Right atrium auricular region (tissue), 2 donors: ENCODE measurements around the gene FNDC3A. TPM values are rescaled to one million over a fixed set of nuclear protein-coding genes. Genes with fewer than 3 reads are reported as not detected.

ENCODE experiments used
- DNase-seq: peaks from one replicate; pipeline ENCODE4 v3.0.0-alpha.2; 2019; ENCODE audit warnings: low spot score
- H3K27ac ChIP-seq, 2 donors: fragments of 200-600 bp; sonication (generic); 1 replicate in 1 of 2; 2 replicates in 1 of 2; pipeline ENCODE4 v1.5.1; 2016 to 2019
- H3K27me3 ChIP-seq, 2 donors: fragments of 200-600 bp; sonication (generic); one replicate each; pipeline versions ENCODE4 v1.5.1 to v1.6.0; 2017 to 2019
- H3K36me3 ChIP-seq: fragments of 200-600 bp; sonication (generic); one replicate; pipeline ENCODE4 v1.5.1; 2016
- H3K4me1 ChIP-seq, 2 donors: fragments of 200-600 bp; sonication (generic); one replicate each; pipeline versions ENCODE4 v1.5.1 to v1.6.0; 2017 to 2019
- H3K4me3 ChIP-seq, 2 donors: fragments of 200-600 bp; sonication (generic); 1 replicate in 1 of 2; 2 replicates in 1 of 2; pipeline ENCODE4 v1.5.1; 2017 to 2019; ENCODE audit warnings: mild to moderate bottlenecking in 1 of 2, moderate library complexity in 1 of 2
- H3K9me3 ChIP-seq, 2 donors: fragments of 200-600 bp; sonication (generic); one replicate each; pipeline ENCODE4 v1.5.1; 2019
- CTCF ChIP-seq, 2 donors: fragments of 200-600 bp; sonication (generic); IDR thresholded peaks; one replicate each; pipeline ENCODE4 v1.5.1; 2019; ENCODE audit warnings: antibody characterized with exemption in 2 of 2
- total RNA-seq, 2 donors: library from RNA; depleted of rRNA; stranded (reverse); fragments of >200 nt; gene quantifications; one replicate each; pipeline ENCODE4 v1.1.0, GENCODE V29; 2016

The FNDC3A gene
- total RNA-seq, 2 donors from 2014 or later = 22.7 to 29.4 TPM

DNA sequence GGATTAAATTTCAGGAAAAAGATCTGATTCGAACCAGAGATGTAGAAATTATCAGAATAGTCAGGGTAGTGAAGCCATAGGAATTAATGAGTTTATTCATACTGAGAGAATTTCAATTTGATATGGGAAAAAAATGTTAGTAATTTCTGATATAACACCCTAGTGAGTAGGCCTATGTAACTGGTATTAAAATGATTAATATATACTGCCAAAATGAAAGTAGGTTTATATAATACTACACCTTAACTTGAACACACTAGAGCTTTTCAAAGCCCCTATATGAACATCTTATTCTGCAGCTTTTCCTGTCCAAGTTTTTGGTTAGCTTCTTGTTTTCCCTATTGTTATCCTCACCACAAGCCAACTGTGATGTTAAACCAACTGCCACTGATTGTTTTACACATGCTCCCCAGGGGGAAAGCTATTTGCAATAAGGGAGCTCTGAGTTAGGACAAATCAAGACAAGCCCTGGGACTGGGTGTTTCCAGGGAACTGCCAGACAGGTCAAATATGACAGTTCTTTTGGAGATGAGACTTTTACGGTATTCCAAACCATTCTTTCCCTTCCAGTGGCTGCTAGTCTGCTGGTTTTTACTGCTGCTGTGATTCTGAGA, 45.3 kb downstream of the FNDC3A start:
- Histone ChIP-seq H3K4me1 (no peaks in the 10 kb centered on the region), H3K9me3 (peaks cover 0 to 24% of the 10 kb centered on the region in 2 donors), H3K4me3 (no peak overlapping the region), H3K36me3 (no peaks in the 10 kb centered on the region), H3K27me3 (no peaks in the 10 kb centered on the region), H3K27ac (no peak overlapping the region)
- DNase-seq = no peak
- no peak for TF ChIP-seq CTCF (IDR thresholded peaks at IDR 0.05)

GRCh38 chr13:49021953-49022352, 46.2 kb downstream of the FNDC3A start:
- Histone ChIP-seq H3K27me3 (no peaks in the 10 kb centered on the region), H3K27ac (no peak overlapping the region), H3K36me3 (no peaks in the 10 kb centered on the region), H3K4me1 (no peaks in the 10 kb centered on the region), H3K4me3 (no peak overlapping the region), H3K9me3 (peaks cover 0 to 24% of the 10 kb centered on the region in 2 donors)
- no peak for DNase-seq
- no peak for TF ChIP-seq CTCF (IDR thresholded peaks at IDR 0.05)

DNA sequence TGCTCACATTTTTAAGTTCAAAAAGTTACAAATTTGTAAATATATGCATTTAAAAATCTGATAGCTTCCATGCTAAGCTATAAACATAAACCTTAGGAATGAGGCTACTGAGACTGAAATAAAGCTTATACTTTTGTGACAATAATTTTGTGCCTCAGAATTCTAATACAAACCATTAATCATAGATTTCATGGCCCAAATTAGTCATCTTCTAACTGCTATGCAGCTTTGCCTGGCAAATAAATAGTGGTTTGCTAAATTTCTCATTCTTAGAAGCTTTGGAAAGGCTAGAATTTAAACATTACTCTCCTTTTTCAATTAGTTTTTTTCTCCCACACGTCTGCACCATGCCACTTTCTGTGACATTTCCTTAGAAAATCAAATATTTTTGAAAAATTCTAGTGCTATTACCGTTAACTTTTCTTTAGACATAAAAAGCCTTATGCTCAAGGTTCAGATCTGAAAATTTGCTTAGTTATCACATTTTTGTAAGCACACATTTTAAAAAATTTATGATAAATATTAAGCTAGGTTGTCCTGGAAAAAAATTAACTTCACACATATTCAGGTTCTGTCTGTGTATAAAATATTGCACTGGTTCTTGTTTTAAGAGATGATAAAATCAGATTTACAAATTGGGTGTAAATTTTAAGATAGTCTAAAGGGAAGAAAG, 46.9 kb downstream of the FNDC3A start:
- TF ChIP-seq CTCF (IDR thresholded peaks at IDR 0.05) = no peak
- Histone ChIP-seq H3K27ac (no peak overlapping the region), H3K4me1 (no peaks in the 10 kb centered on the region), H3K36me3 (no peaks in the 10 kb centered on the region), H3K4me3 (no peak overlapping the region), H3K27me3 (no peaks in the 10 kb centered on the region), H3K9me3 (peaks cover 0 to 24% of the 10 kb centered on the region in 2 donors)
- no peak for DNase-seq

GRCh38 chr13:49023431-49023830, 47.7 kb downstream of the FNDC3A start:
- Histone ChIP-seq H3K27ac (no peak overlapping the region), H3K27me3 (no peaks in the 10 kb centered on the region), H3K9me3 (peaks cover 0 to 24% of the 10 kb centered on the region in 2 donors), H3K36me3 (no peaks in the 10 kb centered on the region), H3K4me3 (no peak overlapping the region), H3K4me1 (no peaks in the 10 kb centered on the region)
- no peak for DNase-seq
- TF ChIP-seq CTCF (IDR thresholded peaks at IDR 0.05) = no peak

GRCh38 chr13:49026851-49027250, 51.1 kb downstream of the FNDC3A start:
- Histone ChIP-seq H3K36me3 (no peaks in the 10 kb centered on the region), H3K4me3 (no peak overlapping the region), H3K4me1 (no peaks in the 10 kb centered on the region), H3K9me3 (peaks cover 0 to 24% of the 10 kb centered on the region in 2 donors), H3K27me3 (no peaks in the 10 kb centered on the region), H3K27ac (no peak overlapping the region)
- TF ChIP-seq CTCF (IDR thresholded peaks at IDR 0.05) = no peak
- DNase-seq = no peak
